HG03280 (cell line): Measurements from ENCODE around the gene TFF3.

ENCODE experiments used
- ATAC-seq: cut with Tn5 transposase; IDR thresholded peaks from one replicate; pipeline ENCODE4 v1.9.1; 2021; ENCODE audit warnings: mild to moderate bottlenecking, moderate library complexity; ENCODE audit not compliant: unreplicated experiment

TFF3 gene

DNA sequence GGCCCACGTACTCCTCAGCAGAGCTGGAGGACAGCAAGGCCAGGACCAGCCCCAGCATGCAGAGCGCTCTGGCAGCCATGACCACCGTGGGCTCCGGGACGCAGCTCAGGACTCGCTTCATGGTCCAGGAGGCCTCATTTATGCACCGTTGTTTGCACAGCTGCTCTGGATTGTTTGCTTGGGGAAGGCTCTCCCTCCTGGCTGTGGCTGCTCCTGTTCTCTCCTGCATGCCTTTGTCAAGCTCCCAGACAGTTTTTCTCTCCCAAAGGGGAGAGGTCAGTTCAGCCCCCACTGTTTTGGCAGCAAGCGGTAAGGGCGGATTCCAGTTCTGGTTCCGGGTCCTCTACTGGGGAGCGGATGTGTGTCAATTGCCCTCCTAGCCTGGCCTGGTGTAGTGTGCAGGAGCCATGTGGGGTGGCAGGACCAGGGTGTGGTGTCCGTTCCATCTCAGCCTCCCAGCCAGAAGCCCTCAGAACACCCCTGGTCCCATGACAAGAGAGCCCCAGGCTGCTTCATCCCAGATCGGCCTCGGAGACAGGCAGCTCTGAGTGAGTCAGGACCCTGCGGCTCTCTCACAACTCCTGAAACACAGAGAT, at the start of gene TFF3:
TFF3 (minus strand) TSS at position 114 of the 596 bp plus-strand sequence; CDS start at position 79, 35 bp downstream.
- ATAC-seq = no peak

DNA sequence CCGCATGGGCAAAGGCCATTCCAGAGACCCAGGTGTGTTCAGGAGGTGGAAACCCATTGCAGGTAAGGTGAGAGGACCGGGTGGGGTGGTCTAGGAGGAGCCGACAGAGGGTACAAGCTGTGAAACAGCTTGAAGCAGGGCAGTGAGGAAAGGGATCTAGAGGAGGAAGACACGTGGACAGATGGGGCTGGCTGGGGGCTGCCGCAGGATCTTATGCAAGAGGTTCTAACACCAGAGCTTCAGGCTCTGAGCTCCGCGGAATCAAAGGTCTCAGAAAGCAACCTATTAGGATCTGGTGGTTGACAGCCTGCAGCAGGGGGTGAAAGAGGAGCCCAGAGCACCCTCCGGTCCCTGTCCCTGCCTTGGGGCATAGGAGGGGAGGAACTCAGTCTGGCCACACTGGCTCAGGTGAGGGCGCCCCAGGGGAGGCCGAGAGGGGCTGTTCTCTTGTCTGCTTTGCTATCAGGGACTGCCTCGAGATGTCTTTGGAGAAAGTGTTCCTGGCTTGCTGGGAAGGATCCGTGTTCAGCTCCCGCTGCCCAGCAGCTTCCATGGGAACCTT, 49.2 kb upstream of the TFF3 start:
- no peak for ATAC-seq

DNA sequence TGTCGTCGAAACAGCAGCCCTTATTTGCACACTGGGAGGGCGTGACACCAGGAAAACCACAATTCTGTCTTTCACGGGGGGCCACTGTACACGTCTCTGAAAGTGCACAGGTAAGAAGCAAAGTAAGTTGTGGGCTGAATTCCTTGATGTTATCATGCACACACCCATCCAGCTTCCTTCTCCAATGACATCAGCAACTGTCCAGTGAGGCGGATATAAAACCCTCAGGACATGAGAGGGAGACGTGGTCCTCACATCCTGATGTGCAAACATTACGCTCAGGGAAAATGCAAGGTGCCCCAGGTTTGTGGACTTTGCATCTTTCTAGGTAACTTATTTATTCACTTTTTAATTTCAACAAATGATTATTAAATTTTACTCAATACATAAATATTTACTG, 48.1 kb upstream of the TFF3 start:
- no peak for ATAC-seq

- ATAC-seq = no peak
Measured at GRCh38 chr21:42362700-42363099, 47.5 kb upstream of the TFF3 start.

DNA sequence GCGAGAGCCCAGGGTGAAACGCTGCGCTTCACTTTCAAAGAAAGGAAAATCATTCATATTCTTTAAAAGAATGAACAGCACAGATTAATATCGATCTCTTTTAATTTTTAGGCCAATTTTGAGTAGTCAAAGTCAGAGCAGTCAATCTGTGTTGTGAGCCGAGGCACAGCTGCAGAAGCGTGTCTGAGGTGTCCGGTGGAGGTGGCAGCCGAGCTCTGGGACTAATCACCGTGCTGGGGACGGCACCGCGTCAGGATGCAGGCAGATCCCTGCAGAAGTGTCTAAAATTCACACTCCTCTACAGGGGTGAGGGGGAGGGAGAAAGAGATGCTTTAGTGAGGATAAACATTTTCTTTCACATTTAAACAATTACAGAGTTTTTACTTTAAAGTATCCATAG, 47.0 kb upstream of the TFF3 start:
- ATAC-seq = no peak

DNA sequence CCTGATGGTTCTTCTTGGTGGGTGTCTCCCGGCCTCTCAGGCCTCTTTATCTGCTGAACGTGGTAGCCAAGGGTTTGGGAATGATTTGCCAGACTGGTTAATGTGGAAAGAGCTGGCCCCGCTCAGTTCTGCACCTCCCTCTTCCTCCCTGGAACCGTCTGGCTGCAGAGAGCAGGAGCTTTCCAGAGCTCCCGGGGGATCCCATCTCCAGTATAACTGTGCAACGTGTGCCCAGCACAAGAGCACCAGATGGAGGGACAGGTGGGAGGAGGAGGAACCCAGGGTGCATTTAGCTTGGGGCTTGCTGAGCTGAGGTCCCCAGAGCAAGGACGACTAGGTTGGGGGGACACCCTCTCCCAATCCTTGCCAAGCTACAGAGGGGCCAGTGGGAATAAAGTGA, 46.1 kb upstream of the TFF3 start:
- no peak for ATAC-seq

DNA sequence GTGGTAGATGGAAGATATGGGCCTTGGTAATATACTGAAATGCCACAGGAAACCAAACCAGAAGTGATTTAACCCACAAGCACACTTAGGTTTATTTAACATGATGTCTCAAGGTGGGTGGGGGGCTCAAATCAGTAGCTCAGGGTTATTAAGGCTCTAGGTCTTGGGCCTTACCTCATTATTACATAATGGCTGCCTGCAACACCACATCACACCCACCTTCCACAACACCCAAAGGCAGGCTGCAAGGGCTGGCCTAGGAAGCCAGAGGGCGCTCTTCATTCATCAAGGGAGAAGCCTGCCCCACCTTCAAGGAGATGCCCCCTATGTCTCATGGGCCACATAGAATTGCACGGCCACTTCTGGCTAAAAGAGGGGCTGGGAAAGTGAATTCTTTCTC, 45.1 kb upstream of the TFF3 start:
- ATAC-seq = no peak

DNA sequence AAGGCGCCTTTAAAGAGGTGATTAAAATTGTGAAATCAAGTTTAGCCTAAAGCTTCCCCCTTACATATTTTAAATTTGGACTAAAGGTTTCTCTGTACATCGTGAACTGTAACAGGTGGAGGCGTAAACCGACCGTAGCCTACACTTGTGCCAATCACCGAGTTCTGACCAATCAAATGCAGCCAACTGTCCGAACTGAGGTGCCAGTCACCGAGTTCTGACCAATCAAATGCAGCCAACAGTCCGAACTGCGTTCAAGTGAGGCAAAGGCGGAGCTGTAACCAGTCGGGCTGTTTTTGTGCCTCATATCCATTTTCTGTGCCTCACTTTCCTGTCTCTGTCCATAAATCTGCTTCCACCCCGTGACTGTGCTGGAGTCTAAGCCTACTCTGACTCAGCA, 43.7 kb upstream of the TFF3 start:
- no peak for ATAC-seq

DNA sequence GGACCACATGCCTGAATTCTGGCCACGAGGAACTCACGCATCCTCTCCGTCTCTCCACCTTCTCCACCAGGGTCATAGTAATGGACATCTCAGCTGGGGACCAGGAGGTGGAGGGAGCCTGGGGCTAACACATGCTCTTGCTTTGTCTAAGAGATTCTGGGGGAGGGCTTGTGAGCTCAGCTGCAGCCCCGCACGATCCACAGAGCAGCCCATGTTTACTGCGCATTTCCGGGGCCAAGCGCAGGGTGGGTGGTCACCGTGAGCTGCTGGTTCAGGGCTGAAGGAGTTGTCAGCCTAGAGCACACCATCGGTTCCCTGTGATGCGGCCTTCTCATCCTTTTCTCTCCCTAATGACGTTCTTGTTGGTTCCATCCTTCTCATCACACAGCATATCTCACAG, 43.1 kb upstream of the TFF3 start:
- no peak for ATAC-seq

- no peak for ATAC-seq
Measured at GRCh38 chr21:42357307-42357706, 42.1 kb upstream of the TFF3 start.

DNA sequence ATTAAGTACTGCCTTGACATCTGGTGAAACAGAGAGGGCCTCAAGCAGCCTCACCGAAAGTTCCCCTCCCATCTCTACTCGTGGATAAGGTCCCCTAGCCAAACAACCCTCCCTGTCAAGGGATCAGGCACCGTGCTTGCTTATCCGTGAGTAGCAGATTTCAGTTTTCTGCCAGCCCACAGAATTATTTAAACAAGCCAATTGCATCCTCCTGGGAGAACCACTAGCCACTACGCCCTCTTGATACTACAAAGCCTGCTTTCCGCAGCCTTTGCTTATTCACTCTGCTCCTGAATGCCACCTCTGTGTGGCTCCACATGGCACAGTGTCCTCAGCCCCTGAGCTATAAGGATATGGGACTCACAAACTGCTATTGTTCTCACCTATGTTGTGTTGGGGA, 41.4 kb upstream of the TFF3 start:
- ATAC-seq = no peak

DNA sequence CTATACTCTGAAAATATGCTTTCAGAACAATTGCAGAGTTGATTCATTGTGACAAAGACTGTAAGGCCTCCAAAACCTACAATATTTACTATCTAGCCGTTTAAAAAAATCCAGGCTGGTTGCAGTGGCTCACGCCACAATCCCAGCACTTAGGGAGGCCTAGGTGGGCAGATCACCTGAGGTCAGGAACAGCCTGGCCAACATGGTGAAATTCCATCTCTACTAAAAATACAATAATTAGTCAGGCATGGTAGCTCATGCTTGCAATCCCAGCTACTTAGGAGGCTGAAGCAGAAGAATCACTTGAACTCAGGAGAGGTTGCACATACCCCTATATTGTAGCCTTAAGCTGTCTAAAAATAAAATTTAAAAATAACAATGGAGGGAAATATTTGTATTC, 40.8 kb upstream of the TFF3 start:
- no peak for ATAC-seq

DNA sequence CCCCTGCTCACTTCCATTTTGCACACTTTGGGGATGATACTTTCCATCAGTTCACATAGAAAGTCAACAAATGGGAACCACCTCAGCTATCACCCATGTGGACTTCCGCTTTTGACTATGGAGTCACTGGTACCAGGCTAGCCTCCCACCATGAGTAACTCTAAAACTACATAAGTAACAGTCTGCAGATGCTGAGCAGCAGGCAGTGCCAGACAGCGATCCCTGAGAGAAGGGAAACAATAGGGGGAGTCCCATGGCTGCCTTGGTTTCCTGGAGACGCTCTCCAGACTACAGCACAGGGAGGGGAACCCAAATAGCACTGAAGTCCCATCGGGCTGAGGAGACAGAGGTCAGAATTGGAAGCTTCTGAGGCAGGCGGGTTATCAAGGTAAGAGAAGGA, 38.4 kb upstream of the TFF3 start:
- ATAC-seq = no peak

GRCh38 chr21:42352441-42353095, 37.4 kb upstream of the TFF3 start:
- no peak for ATAC-seq

DNA sequence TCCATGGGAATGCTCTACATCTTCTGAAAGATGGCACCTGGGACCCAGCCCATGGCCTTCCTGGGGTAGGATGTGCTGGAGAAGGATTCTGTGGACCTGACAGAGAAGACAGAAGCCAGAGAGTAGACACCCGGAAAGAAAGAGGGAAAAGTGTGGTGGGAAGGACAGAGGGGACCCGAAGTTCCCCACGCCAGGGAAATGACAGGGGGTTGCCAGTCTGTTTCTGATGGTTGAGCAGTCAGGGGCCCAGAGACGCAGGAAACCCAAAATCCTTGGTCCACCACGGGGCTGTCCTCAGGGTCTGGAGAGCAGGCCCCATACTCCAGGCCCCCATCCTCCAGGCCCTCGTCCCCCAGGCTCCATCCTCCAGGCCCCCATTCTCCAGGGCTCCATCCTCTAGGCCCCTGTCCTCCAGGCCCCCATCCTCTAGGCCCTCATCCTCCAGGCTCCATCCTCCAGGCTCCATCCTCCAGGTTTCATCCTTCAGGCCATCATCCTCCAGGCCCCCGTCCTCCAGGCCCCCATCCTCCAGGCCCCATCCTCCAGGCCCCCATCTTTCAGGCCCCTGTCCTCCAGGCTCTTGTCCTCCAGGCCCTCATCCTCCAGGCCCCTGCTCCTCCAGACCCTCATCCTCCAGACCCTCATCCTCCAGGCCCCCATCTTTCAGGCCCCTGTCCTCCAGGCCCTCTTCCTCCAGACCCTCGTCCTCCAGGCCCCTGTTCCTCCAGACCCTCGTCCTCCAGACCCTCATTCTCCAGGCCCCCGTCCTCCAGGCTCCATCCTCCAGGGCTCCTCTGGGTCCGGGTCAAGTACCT, 36.6 kb upstream of the TFF3 start:
- ATAC-seq = no peak

GRCh38 chr21:42350927-42351426, 35.8 kb upstream of the TFF3 start, which contains the start of gene TFF2:
TFF2 (minus strand) TSS chr21:42350994; CDS start chr21:42350957, 37 bp downstream.
- no peak for ATAC-seq

- no peak for ATAC-seq
Measured at GRCh38 chr21:42350318-42350910, 35.2 kb upstream of the TFF3 start.

- ATAC-seq = no peak
Measured at GRCh38 chr21:42349420-42350317, 34.5 kb upstream of the TFF3 start.

- ATAC-seq = no peak
Measured at GRCh38 chr21:42348762-42349161, 33.6 kb upstream of the TFF3 start.
